ENCODE data around the gene TMED8. TPM values are rescaled to one million over a fixed set of nuclear protein-coding genes. Genes with fewer than 3 reads are reported as not detected.

The TMED8 gene
- total RNA-seq, 1 experiment from 2014 or later = 42.6 TPM

DNA sequence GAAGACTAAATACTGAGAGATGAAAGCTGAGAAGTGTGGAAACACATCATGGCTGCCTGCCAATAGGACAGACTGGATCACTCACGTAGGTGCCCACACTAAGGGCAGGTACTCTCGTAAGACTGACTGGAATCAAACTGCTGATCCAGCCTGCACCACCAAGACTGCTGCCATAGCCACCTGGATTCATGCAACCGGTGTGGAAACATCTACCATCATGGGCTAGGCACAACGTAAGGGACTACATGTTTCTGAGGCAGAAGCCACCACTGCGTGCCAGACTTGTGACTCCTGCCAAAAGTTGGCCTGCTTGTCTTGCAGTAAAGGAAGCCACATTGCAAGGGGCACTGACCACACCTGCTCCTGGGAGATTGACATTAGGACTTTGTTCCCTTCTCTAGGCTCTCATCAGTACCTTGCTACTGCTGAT, 60.0 kb downstream of the TMED8 start:
- Histone ChIP-seq H3K9me3 (ENCODE audit: insufficient read depth, low read depth) (no peaks in the 10 kb centered on the region), H4K20me1 (ENCODE audit: insufficient read depth) (peaks cover 45% of the 10 kb centered on the region), H3K4me2 (no peak overlapping the region), H3K27ac (no peak overlapping the region), H3K79me2 (ENCODE audit: low read depth) (peaks cover 59% of the 10 kb centered on the region), H3K36me3 (ENCODE audit: low read depth) (no peaks in the 10 kb centered on the region), H3K9me2 (ENCODE audit: insufficient read depth) (no peaks in the 10 kb centered on the region), H3K27me3 (ENCODE audit: insufficient read depth, low read depth) (no peaks in the 10 kb centered on the region), H2AFZ (no peak overlapping the region), H3F3A (ENCODE audit: insufficient read depth, low read depth) (peaks cover 6% of the 10 kb centered on the region; the same call in 1 of the 2 replicates), H3K4me1 (replicated peaks; ENCODE audit: insufficient read depth) (peaks cover 10% of the 10 kb centered on the region), H3K4me3 (no peak overlapping the region)
- intact Hi-C loops (cut with micrococcal nuclease; ENCODE audit: unreplicated experiment) = loop anchor here (1.0 to 5.0 kb wide), 3 partner anchors 165 to 441 kb away; no protein-coding TSS in a partner anchor
- CTCF ChIA-PET = interaction anchor here (0.6 to 3.6 kb wide), 9 partner anchors 14 to 1290 kb away, joined by 3 to 62 read pairs (median 11); partner anchors contain the start of genes SAMD15 and TMED8
- no TSS peak for BruUV-seq (replicated peaks)
- POLR2A ChIA-PET (ENCODE audit: unreplicated experiment) = interaction anchor here (1.0 kb wide), 1 partner anchor 166 kb away, joined by 4 read pairs; no protein-coding TSS in a partner anchor
- DNase-seq = no peak
- TF ChIP-seq, protein P1, sequence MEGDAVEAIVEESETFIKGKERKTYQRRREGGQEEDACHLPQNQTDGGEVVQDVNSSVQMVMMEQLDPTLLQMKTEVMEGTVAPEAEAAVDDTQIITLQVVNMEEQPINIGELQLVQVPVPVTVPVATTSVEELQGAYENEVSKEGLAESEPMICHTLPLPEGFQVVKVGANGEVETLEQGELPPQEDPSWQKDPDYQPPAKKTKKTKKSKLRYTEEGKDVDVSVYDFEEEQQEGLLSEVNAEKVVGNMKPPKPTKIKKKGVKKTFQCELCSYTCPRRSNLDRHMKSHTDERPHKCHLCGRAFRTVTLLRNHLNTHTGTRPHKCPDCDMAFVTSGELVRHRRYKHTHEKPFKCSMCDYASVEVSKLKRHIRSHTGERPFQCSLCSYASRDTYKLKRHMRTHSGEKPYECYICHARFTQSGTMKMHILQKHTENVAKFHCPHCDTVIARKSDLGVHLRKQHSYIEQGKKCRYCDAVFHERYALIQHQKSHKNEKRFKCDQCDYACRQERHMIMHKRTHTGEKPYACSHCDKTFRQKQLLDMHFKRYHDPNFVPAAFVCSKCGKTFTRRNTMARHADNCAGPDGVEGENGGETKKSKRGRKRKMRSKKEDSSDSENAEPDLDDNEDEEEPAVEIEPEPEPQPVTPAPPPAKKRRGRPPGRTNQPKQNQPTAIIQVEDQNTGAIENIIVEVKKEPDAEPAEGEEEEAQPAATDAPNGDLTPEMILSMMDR (conservative IDR thresholded peaks at IDR 0.05) = no peak

- POLR2A ChIA-PET (ENCODE audit: unreplicated experiment) = interaction anchor here (0.5 to 1.0 kb wide), 3 partner anchors 12 to 205 kb away, joined by 4 to 13 read pairs (median 6); no protein-coding TSS in a partner anchor
- peaks cover 6% of the 10 kb centered on the region; the same call in 1 of the 2 replicates for H3F3A ChIP-seq (ENCODE audit: insufficient read depth, low read depth)
- H2AFZ ChIP-seq = no peak overlapping the region
- H3K4me1 ChIP-seq (replicated peaks; ENCODE audit: insufficient read depth) = peaks cover 10% of the 10 kb centered on the region
- intact Hi-C loops (cut with micrococcal nuclease; ENCODE audit: unreplicated experiment) = loop anchor here (1.0 to 5.0 kb wide), 3 partner anchors 164 to 440 kb away; no protein-coding TSS in a partner anchor
- no peaks in the 10 kb centered on the region for H3K9me3 ChIP-seq (ENCODE audit: insufficient read depth, low read depth)
- H3K4me3 ChIP-seq = no peak overlapping the region
- no TSS peak for BruUV-seq (replicated peaks)
- H3K9me2 ChIP-seq (ENCODE audit: insufficient read depth) = no peaks in the 10 kb centered on the region
- no peak overlapping the region for H3K4me2 ChIP-seq
- no peaks in the 10 kb centered on the region for H3K27me3 ChIP-seq (ENCODE audit: insufficient read depth, low read depth)
- DNase-seq = no peak
- H3K36me3 ChIP-seq (ENCODE audit: low read depth) = no peaks in the 10 kb centered on the region
- peaks cover 48% of the 10 kb centered on the region for H4K20me1 ChIP-seq (ENCODE audit: insufficient read depth)
- no peak overlapping the region for H3K27ac ChIP-seq
- CTCF ChIA-PET = interaction anchor here (0.6 to 3.6 kb wide), 22 partner anchors 9 to 1289 kb away, joined by 3 to 62 read pairs (median 6); partner anchors contain the start of genes CIPC, SAMD15 and TMED8
- H3K79me2 ChIP-seq (ENCODE audit: low read depth) = peaks cover 61% of the 10 kb centered on the region
- TF ChIP-seq, protein P1 (conservative IDR thresholded peaks at IDR 0.05) = peak; percentile 57; the same call in 1 of the 2 replicates
- TF ChIP-seq EZH2 (IDR thresholded peaks at IDR 0.05; ENCODE audit: low read depth) = no peak
Observed at GRCh38 chr14:77316195-77316505, 60.7 kb downstream of the TMED8 start.

- BruUV-seq (replicated peaks) = no TSS peak
- peaks cover 57% of the 10 kb centered on the region for H3K79me2 ChIP-seq (ENCODE audit: low read depth)
- peaks cover 9% of the 10 kb centered on the region for H3K4me1 ChIP-seq (replicated peaks; ENCODE audit: insufficient read depth)
Observed at GRCh38 chr14:77314539-77315457, 62.1 kb downstream of the TMED8 start.

More at GRCh38 chr14:77314539-77315457, 62.1 kb downstream of the TMED8 start:
- no peaks in the 10 kb centered on the region for H3K27me3 ChIP-seq (ENCODE audit: insufficient read depth, low read depth)
- peaks cover 46% of the 10 kb centered on the region for H4K20me1 ChIP-seq (ENCODE audit: insufficient read depth)
- no peaks in the 10 kb centered on the region for H3K9me2 ChIP-seq (ENCODE audit: insufficient read depth)
- no peak overlapping the region for H3K27ac ChIP-seq
- H2AFZ ChIP-seq = no peak overlapping the region
- TF ChIP-seq, protein P1 (conservative IDR thresholded peaks at IDR 0.05) = no peak
- no peak overlapping the region for H3K4me3 ChIP-seq
- POLR2A ChIA-PET (ENCODE audit: unreplicated experiment) = no interaction called here
- DNase-seq = no peak
- no peaks in the 10 kb centered on the region for H3K9me3 ChIP-seq (ENCODE audit: insufficient read depth, low read depth)
- CTCF ChIA-PET = interaction anchor here (0.5 to 3.6 kb wide), 10 partner anchors 8 to 719 kb away, joined by 3 to 62 read pairs (median 8); partner anchors contain the start of genes SAMD15 and TMED8
- peaks cover 6% of the 10 kb centered on the region; the same call in 1 of the 2 replicates for H3F3A ChIP-seq (ENCODE audit: insufficient read depth, low read depth)
- intact Hi-C loops (cut with micrococcal nuclease; ENCODE audit: unreplicated experiment) = loop anchor here (5.0 kb wide), 1 partner anchor 238 kb away; no protein-coding TSS in a partner anchor
- H3K36me3 ChIP-seq (ENCODE audit: low read depth) = no peaks in the 10 kb centered on the region
- no peak overlapping the region for H3K4me2 ChIP-seq

All from PC-9 (cell line).